ENCODE results near the gene STK39. TPM values are rescaled to one million over a fixed set of nuclear protein-coding genes. Genes with fewer than 3 reads are reported as not detected.
"Not testable (repeated sequence)": the region's sequence is repeated elsewhere in the genome, so short reads cannot be mapped to it uniquely, and the experiment has no call there.

STK39 gene
- total and polyA plus RNA-seq, 2 experiments from 2014 or later, result 32.7 to 51.7 TPM

- H3K9me3 ChIP-seq (ENCODE audit: low read depth), result no peaks in the 10 kb centered on the region
- H3K4me1 ChIP-seq (ENCODE audit: low read depth), result peaks cover 32% of the 10 kb centered on the region
- no peaks in the 10 kb centered on the region for H3K36me3 ChIP-seq
- no peak overlapping the region for H3K27ac ChIP-seq
- no peak for TF ChIP-seq CTCF (IDR thresholded peaks at IDR 0.05; ENCODE audit: low read depth, low read length)
- no peak for DNase-seq (ENCODE audit: low read depth in 1 of 2, low spot score in 1 of 2)
- no peaks in the 10 kb centered on the region for H3K27me3 ChIP-seq
- H3K4me3 ChIP-seq, result no peak overlapping the region
Observed at GRCh38 chr2:168132389-168132788, 115.0 kb downstream of the STK39 start.

- H3K4me1 ChIP-seq (ENCODE audit: low read depth), result peaks cover 29% of the 10 kb centered on the region
- no peaks in the 10 kb centered on the region for H3K9me3 ChIP-seq (ENCODE audit: low read depth)
- peaks cover 7% of the 10 kb centered on the region for H3K36me3 ChIP-seq
- no peak overlapping the region for H3K4me3 ChIP-seq
- no peaks in the 10 kb centered on the region for H3K27me3 ChIP-seq
- no peak for TF ChIP-seq CTCF (IDR thresholded peaks at IDR 0.05; ENCODE audit: low read depth, low read length)
- no peak for DNase-seq (ENCODE audit: low read depth in 1 of 2, low spot score in 1 of 2)
- peak overlapping the region; percentile 56 for H3K27ac ChIP-seq
Observed at GRCh38 chr2:168130346-168130745, 117.0 kb downstream of the STK39 start.

- peak overlapping the region; percentile 18 for H3K27ac ChIP-seq
- peaks cover 17% of the 10 kb centered on the region for H3K36me3 ChIP-seq
- no peaks in the 10 kb centered on the region for H3K9me3 ChIP-seq (ENCODE audit: low read depth)
- H3K27me3 ChIP-seq, result no peaks in the 10 kb centered on the region
- H3K4me1 ChIP-seq (ENCODE audit: low read depth), result peaks cover 29% of the 10 kb centered on the region
- no peak overlapping the region for H3K4me3 ChIP-seq
- DNase-seq (ENCODE audit: low read depth in 1 of 2, low spot score in 1 of 2), result no peak
- TF ChIP-seq CTCF (IDR thresholded peaks at IDR 0.05; ENCODE audit: low read depth, low read length), result no peak
Observed at GRCh38 chr2:168127371-168127770, 120.0 kb downstream of the STK39 start.

GRCh38 chr2:168122210-168122609 lies 125.2 kb downstream of the STK39 start:
- not testable (repeated sequence) for H3K9me3 ChIP-seq (ENCODE audit: low read depth); DNase-seq (ENCODE audit: low read depth in 1 of 2, low spot score in 1 of 2); H3K4me3 ChIP-seq; H3K4me1 ChIP-seq (ENCODE audit: low read depth); H3K27ac ChIP-seq; H3K27me3 ChIP-seq
- peaks cover 23% of the 10 kb centered on the region for H3K36me3 ChIP-seq

- TF ChIP-seq CTCF (IDR thresholded peaks at IDR 0.05; ENCODE audit: low read depth, low read length), result no peak
- Histone ChIP-seq H3K27me3 (no peaks in the 10 kb centered on the region), H3K9me3 (ENCODE audit: low read depth) (no peaks in the 10 kb centered on the region), H3K4me1 (ENCODE audit: low read depth) (peaks cover 4% of the 10 kb centered on the region), H3K27ac (no peak overlapping the region), H3K4me3 (no peak overlapping the region), H3K36me3 (peaks cover 16% of the 10 kb centered on the region)
- no peak for DNase-seq (ENCODE audit: low read depth in 1 of 2, low spot score in 1 of 2)
Observed at GRCh38 chr2:168120730-168121129, 126.7 kb downstream of the STK39 start.

GRCh38 chr2:168120310-168120709 lies 127.1 kb downstream of the STK39 start:
- no peak for TF ChIP-seq CTCF (IDR thresholded peaks at IDR 0.05; ENCODE audit: low read depth, low read length)
- no peaks in the 10 kb centered on the region for H3K27me3 ChIP-seq
- H3K4me3 ChIP-seq, result no peak overlapping the region
- peaks cover 16% of the 10 kb centered on the region for H3K36me3 ChIP-seq
- peaks cover 4% of the 10 kb centered on the region for H3K4me1 ChIP-seq (ENCODE audit: low read depth)
- no peaks in the 10 kb centered on the region for H3K9me3 ChIP-seq (ENCODE audit: low read depth)
- no peak for DNase-seq (ENCODE audit: low read depth in 1 of 2, low spot score in 1 of 2)
- H3K27ac ChIP-seq, result no peak overlapping the region

All from cardiac muscle cell (in vitro differentiated cells and primary cell).